ENCODE results near the gene SYNE3.

SYNE3 gene

GRCh38 chr14:95519699-95520098, 3.2 kb upstream of the SYNE3 start:
- peak; percentile 87 for DNase-seq (ENCODE audit: low read depth)
- TF ChIP-seq CTCF (IDR thresholded peaks at IDR 0.05; ENCODE audit: insufficient read depth, low read depth, low read length, missing control alignments) = no peak
- peak overlapping the region; percentile 88; the same call in 1 of the 2 replicates for H3K4me3 ChIP-seq (ENCODE audit: low read depth, low read length)

GRCh38 chr14:95518045-95518751, 1.7 kb upstream of the SYNE3 start:
- no peak for TF ChIP-seq CTCF (IDR thresholded peaks at IDR 0.05; ENCODE audit: insufficient read depth, low read depth, low read length, missing control alignments)
- peak overlapping the region; percentile 88 for H3K4me3 ChIP-seq (ENCODE audit: low read depth, low read length)
- peak; percentile 68 for DNase-seq (ENCODE audit: low read depth)

- TF ChIP-seq CTCF (IDR thresholded peaks at IDR 0.05; ENCODE audit: insufficient read depth, low read depth, low read length, missing control alignments) = peak; percentile 42
- peak; percentile 95 for DNase-seq (ENCODE audit: low read depth)
- peak overlapping the region; percentile 64 for H3K4me3 ChIP-seq (ENCODE audit: low read depth, low read length)
Observed at GRCh38 chr14:95515596-95516552, 576 bp downstream of the SYNE3 start.

GRCh38 chr14:95515080-95515489, 1.4 kb downstream of the SYNE3 start:
- peak overlapping the region; percentile 64 for H3K4me3 ChIP-seq (ENCODE audit: low read depth, low read length)
- no peak for DNase-seq (ENCODE audit: low read depth)

GRCh38 chr14:95514131-95515079, 2.0 kb downstream of the SYNE3 start:
- TF ChIP-seq CTCF (IDR thresholded peaks at IDR 0.05; ENCODE audit: insufficient read depth, low read depth, low read length, missing control alignments) = no peak
- no peak for DNase-seq (ENCODE audit: low read depth)
- peak overlapping the region; percentile 64 for H3K4me3 ChIP-seq (ENCODE audit: low read depth, low read length)

More at GRCh38 chr14:95515080-95515489, 1.4 kb downstream of the SYNE3 start:
- no peak for TF ChIP-seq CTCF (IDR thresholded peaks at IDR 0.05; ENCODE audit: insufficient read depth, low read depth, low read length, missing control alignments)

GRCh38 chr14:95513291-95513690, 3.2 kb downstream of the SYNE3 start:
- DNase-seq (ENCODE audit: low read depth) = no peak
- peak overlapping the region; percentile 64 for H3K4me3 ChIP-seq (ENCODE audit: low read depth, low read length)
- TF ChIP-seq CTCF (IDR thresholded peaks at IDR 0.05; ENCODE audit: insufficient read depth, low read depth, low read length, missing control alignments) = no peak
